Fibroblast of skin of right biceps (primary cell): Measurements from ENCODE around the gene H2BW2.
"Not testable (repeated sequence)": the region's sequence is repeated elsewhere in the genome, so short reads cannot be mapped to it uniquely, and the experiment has no call there.

Source experiments
- DNase-seq: peaks from one replicate; pipeline ENCODE4 v3.0.0-alpha.2; 2013

H2BW2 gene

GRCh38 chrX:104039689-104040505 lies at the start of gene H2BW2:
Gene H2BW2, plus strand, starts transcription at chrX:104039956. Its CDS starts 39 bp downstream, at chrX:104039995.
- DNase-seq = no peak

- no peak for DNase-seq
These were observed 40.5 kb upstream of the H2BW2 start for GRCh38 chrX:103999234-103999633.

GRCh38 chrX:104008831-104009230 lies 30.9 kb upstream of the H2BW2 start:
- no peak for DNase-seq

GRCh38 chrX:104013158-104013557 lies 26.6 kb upstream of the H2BW2 start:
- DNase-seq = no peak

GRCh38 chrX:104013606-104014005 lies 26.1 kb upstream of the H2BW2 start, which contains the start of gene H2BW1:
Gene H2BW1, minus strand, starts transcription at chrX:104013708. Its CDS starts 132 bp downstream, at chrX:104013576.
- DNase-seq = no peak

GRCh38 chrX:104015576-104015975 lies 24.2 kb upstream of the H2BW2 start:
- DNase-seq = not testable (repeated sequence)

- no peak for DNase-seq
These were observed 21.6 kb upstream of the H2BW2 start for GRCh38 chrX:104018126-104018525.

GRCh38 chrX:104041003-104041402 lies 1.2 kb downstream of the H2BW2 start:
- DNase-seq = no peak

GRCh38 chrX:104045642-104046041 lies 5.9 kb downstream of the H2BW2 start:
- DNase-seq = no peak

GRCh38 chrX:104047171-104047570 lies 7.4 kb downstream of the H2BW2 start:
- no peak for DNase-seq

- not testable (repeated sequence) for DNase-seq
These were observed 15.2 kb downstream of the H2BW2 start for GRCh38 chrX:104054956-104055355.

- not testable (repeated sequence) for DNase-seq
These were observed 22.9 kb downstream of the H2BW2 start for GRCh38 chrX:104062636-104063035.

GRCh38 chrX:104075778-104076445 lies 36.2 kb downstream of the H2BW2 start, which contains the start of gene TMSB15C:
Gene TMSB15C, minus strand, starts transcription at chrX:104076236.
- not testable (repeated sequence) for DNase-seq

GRCh38 chrX:104077854-104078253 lies 38.1 kb downstream of the H2BW2 start:
- DNase-seq = not testable (repeated sequence)

GRCh38 chrX:104084063-104084462 lies 44.3 kb downstream of the H2BW2 start:
- DNase-seq = no peak

GRCh38 chrX:104084534-104085277 lies 45.0 kb downstream of the H2BW2 start:
- DNase-seq = no peak

- no peak for DNase-seq
These were observed 45.7 kb downstream of the H2BW2 start for GRCh38 chrX:104085477-104085876.

- DNase-seq = no peak
These were observed 46.2 kb downstream of the H2BW2 start for GRCh38 chrX:104085919-104086318.
